Measurements from ENCODE around the gene CACNG8.

The CACNG8 gene

DNA sequence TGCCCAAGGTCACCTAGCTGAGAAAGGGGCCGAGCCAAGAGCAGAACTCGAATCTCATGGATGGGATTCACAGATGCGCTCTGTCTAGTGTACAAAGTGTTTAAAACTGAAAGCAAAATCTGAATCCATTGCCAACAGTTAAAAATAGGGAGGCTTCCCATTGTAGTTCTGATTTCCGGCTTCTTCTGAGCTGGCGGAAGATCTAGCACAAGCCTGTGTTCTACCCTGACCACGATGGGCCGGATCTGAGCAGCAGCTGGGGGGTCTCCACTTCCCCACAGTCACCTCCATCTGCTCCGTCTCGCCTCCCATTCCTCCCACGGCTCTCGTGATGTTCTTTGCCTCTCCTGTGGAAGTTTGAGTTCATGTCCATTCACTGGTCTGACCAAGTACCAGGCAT lies 2.4 kb downstream of the CACNG8 start:
- DNase-seq = no peak

DNA sequence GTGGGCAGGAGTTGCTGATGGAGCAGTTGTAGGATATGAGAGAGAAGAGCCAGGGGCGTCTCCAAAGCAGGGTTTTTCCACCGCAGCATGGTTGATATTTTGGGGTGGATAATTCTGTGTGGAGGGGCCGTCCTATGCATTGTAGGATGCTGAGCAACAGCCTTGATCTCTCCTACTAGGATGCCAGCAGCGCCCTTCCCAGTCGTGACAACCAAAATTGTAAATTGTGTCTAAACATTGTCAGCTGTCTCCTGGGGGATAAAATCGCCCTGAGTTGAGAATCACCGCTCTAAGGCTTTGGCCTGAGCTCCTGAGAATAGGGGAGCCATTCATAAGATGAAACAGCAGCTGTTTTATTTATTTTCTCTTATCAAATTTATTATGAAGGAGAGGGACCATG lies 4.2 kb downstream of the CACNG8 start:
- no peak for DNase-seq

DNA sequence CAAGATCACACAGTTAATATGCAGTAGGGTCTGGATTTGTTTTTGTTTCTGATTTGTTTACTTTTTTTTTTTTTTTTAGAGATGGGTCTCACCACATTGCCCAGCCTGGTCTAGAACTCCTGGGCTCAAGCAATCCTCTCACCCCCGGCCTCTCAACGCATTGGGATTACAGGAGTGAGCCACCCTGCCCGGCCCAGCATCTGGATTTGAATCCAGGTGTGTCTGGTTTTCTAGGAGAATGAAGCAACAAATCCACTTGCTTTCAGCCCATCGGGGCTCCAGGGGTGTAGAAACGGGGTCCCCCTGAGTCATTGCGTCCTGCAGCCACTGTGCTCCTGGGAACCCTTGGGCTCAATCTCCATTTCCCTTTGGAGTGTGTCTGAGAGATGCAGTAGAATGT lies 6.6 kb downstream of the CACNG8 start:
- DNase-seq = no peak

GRCh38 chr19:53971673-53972072 lies 8.9 kb downstream of the CACNG8 start:
- no peak for DNase-seq

DNA sequence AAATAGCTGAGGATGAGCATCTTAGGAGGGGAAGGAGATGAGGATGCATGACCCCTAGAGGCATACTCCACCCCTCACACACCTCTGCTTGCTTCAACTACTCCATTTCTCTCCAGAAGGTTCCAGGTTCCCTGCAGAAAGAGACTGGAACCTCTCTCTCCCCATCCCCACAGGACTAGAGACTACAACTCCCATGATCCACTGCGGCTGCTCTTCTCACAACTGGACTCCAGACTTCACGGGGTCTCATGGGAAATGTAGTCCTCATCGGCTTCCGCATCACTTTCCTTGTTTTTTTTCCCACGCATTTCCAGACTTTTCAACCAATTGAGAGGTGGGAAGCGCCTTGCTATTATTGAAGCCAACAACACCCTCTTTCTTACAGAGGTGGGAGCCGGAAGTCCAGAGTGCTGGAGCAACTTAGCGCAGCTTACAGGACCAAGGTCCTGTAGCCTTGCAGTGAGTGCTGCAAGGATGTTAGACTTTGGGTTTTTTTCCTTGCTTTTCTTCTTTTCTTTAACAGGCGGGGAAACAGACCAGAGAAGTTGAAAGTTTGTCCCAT lies 14.8 kb downstream of the CACNG8 start:
- DNase-seq = no peak

GRCh38 chr19:53977991-53978731 lies 15.4 kb downstream of the CACNG8 start:
- DNase-seq = no peak

DNA sequence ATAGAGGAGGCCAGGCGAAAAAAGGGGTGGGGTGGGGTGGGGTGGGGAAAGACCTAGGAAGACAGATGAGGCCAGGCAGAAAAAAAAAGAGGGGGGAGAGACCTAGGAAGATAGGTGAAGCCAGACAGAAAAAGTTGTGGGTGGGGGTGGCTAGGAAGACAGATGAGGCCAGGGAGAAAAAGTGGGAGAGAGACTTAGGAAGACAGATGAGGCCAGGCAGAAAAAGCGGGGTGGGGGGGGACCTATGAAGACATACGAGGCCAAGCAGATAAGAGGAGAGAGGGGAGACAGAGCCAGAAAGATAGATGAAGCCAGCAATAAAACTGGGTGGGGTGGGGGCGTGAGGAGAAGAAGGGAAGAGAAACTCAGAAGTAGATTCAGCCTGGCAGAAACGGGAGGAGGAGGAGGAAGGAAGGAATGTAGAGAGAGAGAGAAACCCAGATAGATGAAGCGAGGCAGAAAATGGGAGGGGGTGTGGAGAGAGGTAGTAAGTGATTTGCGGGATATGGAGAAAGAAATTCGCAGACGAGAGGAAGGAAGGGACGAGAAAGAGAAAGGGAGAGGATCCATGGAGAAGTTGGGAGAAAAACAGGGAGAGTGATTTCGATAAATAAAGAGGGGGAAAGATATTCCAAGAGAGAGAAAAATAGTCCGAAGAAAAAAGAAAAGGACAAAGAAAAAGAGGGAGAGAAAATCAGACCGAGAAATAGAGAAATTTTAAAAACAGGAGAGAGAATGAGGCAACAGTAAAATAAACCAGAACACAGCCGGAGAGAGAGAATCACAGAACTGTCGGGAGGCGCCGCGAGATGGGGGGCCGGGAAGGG lies 16.5 kb downstream of the CACNG8 start:
- no peak for DNase-seq

DNA sequence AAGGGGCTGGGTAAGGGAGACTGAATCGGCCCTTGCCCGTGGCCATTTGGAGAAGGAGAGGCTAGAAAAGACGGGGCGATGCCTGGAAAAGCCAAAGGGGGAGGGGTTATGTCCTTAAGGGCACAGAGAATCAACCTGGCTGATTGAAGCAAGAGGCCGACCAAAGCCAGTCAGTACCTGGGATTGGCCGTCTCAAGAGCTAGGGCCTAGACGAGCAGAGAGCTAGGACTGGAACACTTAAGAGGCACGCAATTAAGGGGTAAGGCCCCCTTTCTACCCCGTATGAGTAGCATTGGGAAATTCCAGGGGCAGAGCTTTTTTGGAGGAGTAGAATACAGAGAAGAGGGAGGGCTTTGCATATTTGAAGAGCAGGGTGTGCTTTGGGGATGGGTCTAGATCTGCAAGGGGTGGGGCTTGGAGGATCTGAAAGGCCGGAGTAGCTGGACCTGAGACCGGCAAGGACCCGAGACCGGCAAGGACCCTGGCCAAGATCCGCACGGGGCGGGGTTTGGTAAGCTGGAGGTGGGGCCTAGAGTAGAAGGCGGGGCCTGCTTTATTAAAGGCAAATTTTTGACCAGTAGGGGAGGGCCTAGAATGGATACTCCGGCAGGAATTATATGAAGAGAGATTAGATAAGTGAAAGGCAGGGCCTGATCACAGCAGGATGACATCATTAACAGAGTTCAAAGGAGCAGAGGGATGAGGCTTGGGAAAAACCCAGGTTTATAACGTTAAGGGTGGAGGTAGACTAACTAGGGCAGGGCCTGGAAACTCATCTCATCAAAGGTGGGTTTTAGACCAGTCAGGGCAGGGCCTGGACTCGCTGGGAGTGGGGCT lies 18.0 kb downstream of the CACNG8 start:
- DNase-seq = no peak

- DNase-seq = no peak
Measured at GRCh38 chr19:53981376-53981951, 18.7 kb downstream of the CACNG8 start.

DNA sequence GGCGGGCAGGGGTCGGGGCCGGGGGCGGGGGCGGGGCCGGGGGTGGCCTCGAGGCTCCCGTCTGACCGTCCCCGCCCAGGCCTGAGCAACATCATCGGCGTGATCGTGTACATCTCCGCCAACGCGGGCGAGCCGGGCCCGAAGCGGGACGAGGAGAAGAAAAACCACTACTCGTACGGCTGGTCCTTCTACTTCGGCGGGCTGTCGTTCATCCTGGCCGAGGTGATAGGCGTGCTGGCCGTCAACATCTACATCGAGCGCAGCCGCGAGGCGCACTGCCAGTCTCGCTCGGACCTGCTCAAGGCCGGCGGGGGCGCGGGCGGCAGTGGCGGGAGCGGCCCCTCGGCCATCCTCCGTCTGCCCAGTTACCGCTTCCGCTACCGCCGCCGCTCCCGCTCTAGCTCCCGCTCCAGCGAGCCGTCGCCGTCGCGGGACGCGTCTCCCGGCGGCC lies 19.3 kb downstream of the CACNG8 start:
- DNase-seq = no peak

DNA sequence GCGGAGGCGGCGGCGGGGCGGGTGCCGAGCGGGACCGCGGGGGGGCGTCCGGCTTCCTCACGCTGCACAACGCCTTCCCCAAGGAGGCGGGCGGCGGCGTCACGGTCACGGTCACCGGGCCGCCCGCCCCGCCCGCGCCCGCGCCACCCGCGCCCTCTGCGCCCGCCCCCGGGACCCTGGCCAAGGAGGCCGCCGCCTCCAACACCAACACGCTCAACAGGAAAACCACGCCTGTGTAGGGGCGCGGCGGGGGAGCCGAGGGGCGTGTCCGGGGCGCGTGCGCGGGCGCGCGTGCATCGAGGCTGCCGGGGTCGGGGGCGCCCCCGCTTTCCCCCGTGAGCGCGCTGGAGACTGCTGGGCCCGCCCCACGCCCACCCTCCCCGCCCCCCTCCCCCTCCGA lies 19.9 kb downstream of the CACNG8 start:
- no peak for DNase-seq

DNA sequence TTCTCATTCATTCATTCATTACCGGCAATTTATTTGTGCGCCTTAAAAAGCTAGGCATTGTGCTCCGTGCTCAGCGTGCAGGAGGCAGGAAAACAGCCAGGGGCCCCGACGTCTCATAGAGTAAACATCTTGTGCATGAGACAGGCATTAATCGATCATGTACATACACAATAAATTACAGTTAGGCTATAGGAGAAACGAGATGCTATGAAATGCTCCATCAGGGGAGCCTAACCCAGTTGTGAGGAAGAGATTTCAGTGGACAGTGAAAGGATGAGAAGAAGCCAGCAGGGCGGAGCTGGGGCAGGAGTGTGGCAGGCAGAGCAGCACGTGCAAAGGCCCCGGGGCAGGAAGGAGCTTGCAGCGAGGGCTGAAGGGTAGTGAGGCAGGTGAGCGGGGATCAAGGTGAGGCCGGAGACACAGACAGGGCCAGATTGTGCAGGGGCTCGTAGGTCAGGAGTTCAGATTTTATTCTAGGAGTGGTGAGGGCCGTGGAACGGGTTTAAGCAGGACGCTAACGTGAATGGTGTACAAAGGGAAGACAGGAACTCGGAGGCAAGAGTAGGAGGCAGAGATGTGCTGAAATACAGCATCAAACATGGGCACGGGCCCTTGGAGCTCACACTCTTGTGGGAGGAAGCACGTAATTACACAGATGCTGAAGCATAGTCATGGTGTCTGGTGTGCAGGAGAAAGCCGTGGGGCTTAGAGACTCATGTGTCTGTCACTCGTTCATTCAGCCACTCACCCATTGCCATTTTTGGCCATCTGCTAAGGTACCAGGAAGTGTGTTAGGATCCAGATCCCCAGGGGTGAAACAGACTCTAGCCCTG lies 20.9 kb downstream of the CACNG8 start:
- no peak for DNase-seq

DNA sequence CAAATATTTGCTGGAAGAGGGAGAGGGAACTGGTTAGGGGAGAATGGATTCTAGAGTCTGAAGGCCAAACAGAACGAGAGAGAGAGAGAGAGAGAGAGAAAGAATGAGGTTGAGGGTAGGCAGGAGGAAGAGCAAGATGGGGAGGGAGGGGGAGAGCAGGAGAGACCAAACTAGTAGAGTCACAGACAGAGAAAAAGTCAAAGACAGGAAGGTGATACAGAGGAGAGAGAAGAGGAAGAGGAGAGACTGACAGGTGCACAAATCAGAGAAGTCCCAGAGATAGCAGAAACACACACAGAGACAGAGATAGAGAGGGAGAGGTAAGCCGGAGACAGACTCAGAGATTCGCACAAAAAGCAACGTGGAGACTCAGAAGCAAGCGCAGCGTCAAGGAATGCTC lies 23.1 kb downstream of the CACNG8 start:
- DNase-seq = no peak

DNA sequence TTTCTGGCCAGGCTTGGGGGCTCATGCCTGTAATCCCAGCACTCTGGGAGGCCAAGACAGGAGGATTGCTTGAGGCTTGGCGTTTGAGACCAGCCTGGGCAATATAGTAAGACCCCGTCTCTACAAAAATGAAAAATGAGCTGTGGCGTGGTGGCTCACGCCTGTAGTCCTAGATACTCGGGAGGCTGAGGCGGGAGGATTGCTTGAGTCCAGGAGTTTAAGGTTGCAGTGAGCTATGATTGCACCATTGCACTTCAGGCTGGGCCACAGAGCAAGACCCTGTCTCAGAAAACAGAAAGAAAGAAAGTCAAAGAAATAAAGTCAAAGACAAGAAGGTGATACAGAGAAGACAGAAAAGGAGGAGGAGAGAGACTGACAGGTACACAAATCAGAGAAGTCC lies 26.2 kb downstream of the CACNG8 start:
- no peak for DNase-seq

DNA sequence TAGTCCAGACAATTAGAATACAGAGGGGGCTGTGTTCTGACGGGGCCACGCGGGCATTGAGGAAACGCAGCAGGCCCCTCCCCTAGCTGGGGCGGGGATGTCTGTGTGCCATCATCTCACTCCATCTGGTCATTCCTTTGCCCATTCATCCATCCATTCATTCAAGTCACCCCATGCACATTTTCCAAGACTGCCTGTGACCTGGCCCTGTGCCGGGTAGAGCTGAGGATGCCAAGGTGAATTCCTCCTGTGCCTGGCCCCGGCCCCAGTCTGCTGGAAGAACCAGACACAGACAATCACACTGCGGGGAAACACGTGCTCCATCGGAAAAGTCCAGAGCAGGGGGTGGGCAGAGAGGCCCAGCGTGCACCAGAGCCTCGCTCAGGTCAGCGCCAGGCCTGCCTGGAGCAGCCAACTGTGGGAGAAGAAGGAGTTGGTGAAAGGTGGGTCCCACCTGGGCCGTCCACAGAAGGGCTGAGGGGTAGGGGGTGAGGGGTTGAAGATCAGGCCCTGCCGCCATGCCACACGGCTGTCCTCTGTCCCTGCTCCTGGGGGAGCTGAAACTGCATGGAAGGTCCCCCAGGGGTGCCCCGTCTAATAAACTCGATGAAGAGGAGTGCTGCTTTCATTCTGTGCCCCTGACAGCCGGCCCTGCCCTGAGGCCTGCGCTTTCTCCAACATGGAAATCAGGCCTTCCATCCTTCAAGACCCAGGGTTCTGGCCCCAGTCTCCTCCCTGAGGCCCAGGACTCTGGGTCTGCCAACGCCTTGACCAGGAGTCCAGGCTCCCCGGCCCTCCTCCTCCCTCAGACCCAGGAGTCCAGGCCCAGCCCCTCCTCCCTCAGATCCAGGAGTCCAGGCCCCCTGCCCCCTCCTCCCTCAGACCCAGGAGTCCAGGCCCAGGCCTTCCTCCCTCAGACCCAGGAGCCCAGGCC lies 27.1 kb downstream of the CACNG8 start:
- no peak for DNase-seq

DNA sequence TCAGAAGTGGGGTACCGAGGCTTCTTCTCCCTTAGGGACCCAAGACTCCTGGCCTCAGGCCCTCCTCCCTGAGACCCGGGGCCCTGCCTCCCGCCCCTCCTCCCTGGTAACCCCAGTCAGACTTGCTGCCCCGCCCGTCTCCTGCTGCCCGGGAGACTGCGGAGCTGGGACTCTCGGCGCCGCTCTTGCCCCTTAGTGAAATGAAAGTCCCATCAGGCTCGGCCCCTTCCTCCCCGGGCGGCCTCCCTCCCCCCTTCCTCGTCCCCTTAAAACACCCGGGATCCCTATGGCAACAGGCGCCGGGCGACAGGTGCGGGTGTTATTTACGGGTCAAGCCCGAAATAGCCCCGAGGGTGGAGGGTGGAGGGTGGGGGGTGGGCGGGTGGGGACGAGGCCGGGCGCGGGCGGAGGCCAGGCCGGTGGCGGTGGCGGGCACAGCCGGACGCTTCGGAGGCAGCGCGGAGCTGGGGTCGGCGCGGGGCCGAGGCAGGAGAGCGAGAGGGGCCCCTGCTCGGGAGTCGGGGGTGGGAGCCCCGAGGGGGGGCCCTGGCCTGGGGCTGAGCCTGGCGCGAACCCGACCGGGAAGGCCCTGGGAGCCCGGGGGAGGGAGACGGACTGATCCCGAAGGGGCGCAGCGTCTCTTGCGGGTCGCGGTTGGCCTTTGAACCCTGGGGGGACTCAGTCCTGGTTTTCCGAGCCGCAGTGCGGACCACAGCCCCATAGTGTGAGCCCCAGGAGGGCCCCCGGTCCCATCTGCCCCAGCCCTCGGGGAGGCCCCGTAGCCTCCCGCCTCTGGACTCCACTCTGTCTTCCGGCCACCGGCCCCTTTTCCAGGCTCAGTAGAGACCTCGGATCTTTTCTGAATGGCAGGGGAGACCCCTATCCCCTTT lies 28.7 kb downstream of the CACNG8 start, which contains the start of gene CACNG6:
Gene CACNG6 (plus strand): TSS at position 414 of the 890 bp plus-strand sequence. CDS start 1,241 bp downstream, outside the sequence.
- no peak for DNase-seq

GRCh38 chr19:53992211-53992610 lies 29.5 kb downstream of the CACNG8 start:
- DNase-seq = no peak

GRCh38 chr19:53992815-53993214 lies 30.1 kb downstream of the CACNG8 start:
- DNase-seq = no peak

DNA sequence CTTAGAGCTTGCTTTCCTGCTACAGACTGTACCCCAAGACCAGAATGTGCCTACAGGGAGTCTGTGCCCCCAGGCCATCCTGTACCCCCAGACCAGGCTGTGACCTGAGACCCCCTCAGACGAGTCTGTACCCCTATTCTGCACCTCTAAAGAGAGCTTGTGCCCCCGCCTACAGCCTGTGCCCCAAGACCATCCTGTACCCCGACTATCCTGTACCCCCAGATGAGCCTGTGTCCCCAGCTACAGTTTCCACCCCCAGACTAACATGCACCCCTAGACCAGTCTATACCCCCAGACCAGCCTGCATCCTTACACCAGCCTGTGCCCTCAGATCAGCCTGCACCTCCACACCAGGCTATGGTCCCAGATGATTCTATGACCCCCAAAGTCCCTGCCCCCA lies 30.7 kb downstream of the CACNG8 start:
- DNase-seq = no peak

All from NCI-H2081 treated with DMSO at 0.1 percent for 48 hours (cell line).